ENCODE measurements around the gene WFS1.

WFS1 gene

DNA sequence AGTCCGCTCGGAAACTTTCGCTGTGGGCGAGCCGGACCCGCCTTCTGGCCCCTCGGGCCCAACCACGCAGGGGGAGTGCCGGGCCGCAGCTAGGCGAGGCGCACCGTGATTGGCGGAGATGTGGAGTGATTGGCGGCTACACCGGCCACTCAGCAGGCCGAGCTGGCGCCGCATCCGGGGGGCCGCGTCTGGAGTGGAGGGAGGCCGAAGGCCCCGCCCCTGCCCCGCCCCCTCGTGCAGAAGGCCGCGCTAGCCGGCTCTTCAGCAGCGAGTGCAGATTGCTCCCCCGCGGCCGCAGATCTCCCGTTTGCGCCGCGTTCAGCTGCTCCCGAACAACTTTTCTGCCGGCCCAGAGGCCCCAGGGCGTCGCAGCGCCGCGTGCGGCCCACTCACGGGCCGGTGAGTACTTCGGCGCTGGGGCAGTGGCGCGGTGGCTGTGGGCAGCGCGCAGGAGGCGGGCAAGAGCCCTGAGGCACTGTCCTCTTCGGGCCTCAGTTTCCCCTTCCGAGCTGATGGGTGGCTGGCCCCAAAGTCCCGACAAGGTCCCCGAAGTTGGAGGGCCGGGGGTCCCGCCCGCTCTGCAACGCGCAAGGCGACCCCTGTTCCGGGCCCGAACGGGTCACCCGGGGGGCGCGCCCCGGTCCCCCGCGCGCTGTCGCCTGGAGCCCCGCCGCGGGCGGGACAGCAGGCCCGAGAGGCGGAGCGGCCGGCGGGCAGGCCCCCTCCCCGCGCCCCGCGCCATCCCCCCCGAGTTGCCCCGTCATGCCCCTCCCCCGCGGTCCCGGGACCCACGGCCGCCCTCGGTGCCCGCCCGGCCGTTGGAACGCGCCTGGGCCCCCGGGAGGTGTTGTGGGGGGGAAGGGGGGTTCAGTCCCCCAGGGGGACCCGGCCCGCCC, at the start of gene WFS1:
WFS1 (plus strand) TSS at position 235 of the 896 bp plus-strand sequence. CDS start 7,606 bp downstream, outside the sequence.
- DNase-seq: peak; percentile 99

DNA sequence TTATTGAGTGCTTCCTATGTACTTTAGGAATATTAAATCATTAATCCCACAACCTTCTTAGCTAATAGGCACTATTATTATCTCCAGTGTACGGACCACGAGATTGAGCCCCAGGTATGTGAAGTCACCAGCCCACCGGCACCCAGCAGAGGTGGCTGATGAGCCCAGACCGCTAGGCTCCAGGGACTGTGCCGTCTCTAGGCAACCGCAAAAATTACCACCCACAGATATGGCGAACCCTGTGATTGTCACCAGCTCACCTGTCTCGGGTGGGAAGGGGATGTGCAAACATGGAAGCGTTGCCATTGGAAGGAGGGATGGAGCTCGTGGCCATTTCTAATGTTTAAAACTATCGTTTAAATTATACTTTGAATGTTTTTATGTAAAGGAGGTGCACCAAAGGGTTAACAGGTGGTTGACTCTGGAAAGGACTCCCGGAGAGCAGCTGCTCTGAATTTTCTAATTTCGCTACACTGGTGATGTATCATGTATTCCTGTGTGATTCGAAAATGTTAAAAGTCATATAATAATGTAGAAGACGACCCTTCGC, 48.3 kb upstream of the WFS1 start:
- DNase-seq: no peak

DNA sequence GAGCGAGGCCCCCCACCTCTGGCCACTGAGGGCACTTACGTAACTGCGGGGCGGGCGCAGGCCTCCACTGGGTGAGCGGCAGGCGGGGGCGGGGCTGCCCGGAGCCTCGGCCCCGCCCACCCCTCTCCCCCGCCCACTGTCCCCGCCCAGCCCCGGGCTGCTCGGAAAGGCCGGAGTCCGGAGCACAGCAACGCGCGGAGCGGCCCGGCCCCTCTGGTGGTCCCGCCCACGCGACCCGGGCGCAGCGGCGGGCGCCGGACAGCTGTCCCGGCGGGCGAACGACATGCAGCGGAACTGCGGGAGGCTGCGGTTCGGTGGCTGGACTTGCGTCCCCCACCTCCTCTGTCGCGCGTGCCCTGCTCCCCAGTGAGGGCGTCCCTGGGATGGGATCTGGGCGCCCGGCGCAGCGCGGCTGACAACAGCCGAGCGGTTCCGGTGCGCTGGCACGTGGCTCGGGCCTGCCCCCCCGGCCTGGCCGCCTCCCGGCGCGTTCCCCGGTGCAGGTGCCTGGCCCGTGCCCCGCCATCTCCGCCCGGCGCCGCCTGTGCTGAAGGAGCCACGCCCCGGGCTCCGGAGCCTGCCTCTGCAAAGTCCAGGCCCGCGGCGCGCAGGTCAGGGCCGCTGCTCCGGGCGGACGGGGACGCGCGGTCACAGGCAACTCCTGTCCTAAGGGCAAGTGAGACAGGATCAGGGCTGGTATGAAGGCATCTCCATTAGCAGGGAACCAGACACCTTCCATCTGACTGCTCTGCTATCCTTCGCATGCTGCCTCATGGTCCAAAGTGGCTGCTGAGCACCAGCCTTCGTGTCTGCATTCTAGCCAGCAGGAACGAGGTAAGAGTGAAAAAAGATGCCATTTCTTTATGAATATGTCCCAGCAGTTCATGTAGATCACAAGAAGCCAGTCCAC, 47.5 kb upstream of the WFS1 start:
- peak; percentile 17 for DNase-seq

DNA sequence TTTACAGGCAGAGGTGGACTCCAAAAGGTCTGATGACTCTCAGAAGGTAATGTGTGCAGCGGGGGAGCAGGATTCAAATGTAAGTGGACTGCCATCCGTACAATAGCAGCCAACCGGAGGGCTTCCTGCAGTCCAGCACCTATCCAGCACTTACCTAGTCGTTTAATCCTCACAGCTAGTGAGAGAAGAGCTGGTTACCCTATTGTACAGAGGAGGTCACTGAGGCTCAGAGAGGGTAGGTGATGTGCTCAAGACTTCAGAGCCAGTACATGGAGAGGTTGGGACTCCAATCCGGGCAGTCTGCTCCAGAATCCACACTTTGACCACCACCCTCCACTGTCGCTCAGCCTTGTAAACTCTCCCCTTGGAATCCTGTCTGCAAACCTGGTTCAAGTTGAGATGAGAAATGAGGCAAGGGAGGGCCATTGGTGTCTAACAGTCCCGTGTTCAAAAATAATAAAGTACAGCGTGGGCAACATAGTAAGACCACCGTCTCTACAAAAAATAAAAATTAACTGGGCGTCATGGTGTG, 46.8 kb upstream of the WFS1 start:
- no peak for DNase-seq

DNA sequence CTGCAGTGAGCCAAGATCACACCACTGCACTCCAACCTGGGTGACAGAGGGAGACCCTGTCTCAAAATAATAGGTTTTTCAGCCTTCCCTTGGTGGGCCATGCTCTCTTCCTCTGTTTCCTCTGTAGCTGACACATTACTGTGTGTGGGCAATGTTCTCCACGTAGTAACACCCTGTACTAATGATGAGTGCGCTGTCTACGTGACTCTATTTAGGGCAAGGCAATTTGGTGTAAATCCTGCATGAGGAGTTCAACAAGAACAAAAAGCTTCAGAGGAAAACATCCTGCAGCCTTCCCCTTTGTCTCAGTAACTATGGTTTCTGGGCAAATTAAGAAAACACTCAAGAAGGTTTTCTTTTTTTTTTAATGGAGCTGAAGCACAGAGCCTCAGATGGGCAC, 44.9 kb upstream of the WFS1 start:
- DNase-seq: no peak

- DNase-seq: peak; percentile 20
These were observed 44.2 kb upstream of the WFS1 start for GRCh38 chr4:6225469-6225868.

DNA sequence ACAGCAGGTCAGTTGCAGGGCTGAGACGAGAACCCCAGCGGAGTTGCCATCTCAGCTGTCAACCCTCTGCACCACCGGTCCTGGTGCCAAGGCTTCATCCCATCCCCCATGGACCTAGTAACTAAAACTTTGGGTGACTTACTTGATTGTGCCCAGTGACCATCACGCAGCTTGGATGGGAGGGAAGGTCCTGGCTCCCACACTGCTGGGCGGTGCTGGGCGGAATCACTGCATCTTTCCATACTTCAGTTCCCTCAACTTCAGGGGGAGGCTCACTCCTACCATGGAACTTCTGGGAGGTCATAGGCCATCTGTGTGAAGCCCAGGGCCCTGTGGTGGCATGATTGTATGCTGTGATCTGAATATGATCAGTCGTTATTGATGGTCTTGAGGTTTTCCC, 43.1 kb upstream of the WFS1 start:
- no peak for DNase-seq

DNA sequence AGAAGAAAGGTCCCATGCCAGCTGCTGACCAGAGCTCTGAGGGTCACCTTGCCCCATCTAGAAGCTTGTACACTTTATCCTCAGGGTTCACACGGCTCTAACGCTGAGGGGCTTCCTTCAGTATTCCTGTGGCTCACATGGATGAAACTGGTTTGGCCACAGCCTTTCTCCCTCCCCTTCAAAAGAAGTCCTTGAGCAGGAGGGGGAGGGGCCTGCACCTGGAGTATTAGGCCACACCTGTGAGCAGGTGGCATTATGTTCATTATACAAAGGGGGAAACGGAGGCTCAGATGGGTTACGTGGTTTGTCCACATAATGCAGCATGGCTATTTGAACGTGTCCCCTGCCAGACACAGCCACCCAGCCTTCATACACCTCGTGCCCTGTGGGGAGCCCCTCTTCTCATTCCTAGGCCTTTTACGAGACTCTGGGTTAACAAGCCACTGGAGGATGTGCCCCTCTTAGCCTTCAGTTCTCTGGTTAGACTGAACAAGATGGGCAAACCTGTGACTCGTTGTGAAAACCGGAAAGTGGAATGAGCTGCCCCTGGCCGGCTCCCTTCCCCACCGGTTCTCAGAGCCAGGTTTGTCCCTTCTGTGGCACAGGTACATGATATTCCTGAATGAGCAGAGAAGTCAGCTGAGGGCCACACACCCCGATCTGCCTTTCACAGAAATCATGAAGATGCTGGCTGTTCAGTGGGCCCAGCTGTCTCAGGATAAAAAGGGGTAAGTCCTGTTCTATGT, 42.1 kb upstream of the WFS1 start:
- DNase-seq: no peak

DNA sequence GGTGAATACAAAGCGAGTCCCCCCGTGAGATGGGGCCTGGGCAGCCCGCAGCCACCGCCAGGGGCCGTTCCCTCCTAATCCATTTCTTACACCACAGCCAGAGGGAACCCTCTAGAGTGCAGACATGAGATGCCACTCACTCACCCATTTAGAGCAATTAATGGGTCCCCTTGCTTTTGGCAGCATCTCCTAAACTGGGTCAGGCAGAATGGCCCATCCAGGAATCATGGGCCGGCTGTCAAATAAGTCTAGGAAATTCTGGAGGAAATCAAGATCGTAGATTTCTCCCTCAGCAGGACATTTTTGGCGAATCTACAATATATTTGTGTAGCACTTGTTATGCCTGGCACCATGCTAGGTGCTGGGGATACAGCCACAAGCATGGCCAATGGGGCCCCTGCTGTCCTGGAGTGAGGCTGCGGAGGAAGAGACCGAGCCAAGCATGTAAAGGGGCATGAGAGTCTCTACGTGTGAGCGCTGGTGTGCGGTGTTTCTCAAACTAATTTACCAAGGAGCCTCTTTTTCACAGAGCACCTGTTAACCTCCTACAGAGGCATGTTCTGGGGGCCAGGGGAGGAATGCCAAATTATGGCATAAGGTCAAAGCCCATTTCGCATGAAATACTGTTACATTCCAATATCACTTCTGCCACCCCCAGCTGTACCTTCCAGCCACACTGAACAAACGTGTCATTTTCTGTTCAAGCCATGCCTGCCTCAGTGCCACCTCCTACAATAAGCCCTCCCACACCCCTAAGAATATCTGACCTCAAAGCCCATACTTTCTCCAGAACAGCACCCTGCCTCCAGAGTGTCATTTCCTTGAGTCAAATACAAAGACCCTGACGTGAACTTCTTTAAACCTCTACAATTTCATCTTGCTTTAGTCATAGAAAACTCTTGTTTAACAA, 41.2 kb upstream of the WFS1 start:
- DNase-seq: no peak

DNA sequence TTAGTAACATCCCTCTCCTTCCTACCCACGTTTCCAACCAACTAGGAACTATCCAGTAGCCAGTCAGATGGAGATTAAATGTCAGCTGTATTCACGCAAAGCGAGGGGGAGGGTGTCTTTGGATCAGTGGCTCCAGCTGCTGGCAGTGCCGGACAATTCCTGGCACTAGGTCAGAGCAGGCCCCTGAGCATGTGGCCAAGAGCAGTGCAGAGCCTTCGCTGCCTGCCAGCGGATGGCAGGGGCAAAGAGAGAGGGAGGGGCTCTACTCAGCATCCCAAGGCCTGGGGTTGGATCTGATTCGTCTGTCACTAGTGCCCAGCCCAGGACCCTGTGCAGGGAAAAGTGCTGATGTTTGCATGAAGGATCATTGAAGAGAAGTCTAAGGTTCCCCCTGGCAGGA, 40.6 kb upstream of the WFS1 start:
- DNase-seq: no peak

DNA sequence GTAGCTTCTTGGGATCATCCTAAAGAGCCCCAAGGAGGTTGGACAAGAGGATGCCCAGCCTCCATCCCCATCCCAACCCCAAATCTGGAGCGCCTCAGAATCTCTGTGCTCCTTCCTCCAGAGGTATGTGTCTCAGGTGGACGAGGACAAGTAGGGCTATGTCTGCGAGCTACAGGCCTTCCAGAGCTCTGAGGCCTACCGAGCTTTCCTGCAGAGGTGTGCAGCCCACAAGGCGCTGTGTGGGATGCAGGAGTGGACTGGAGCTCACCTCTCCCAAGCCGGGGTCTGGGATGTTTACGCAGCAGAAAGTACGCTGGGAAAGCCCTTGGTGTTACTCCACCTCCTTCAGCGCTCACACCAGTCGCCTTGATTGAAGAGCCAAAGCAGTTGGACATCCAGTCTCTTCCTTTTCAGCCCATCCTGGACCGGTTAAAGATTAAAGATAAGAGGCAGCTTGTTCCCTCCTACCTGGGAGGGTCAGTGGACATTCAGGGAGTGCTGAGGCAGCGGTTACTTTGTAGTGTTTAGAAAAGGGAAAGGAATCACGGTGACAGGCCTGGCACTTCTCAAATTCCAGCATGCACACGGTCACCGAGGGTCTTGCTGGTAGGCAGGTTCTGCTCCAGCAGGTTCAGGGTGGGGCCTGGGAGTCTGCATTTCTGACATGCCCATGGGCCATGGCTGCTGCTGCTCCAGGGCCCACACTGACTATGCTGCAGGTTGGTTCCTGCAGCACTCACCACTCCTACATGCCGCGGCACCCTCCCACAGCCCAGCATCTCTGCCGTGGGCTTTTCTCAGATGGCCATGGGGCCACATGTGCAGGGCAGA, 39.8 kb upstream of the WFS1 start:
- no peak for DNase-seq

- no peak for DNase-seq
These were observed 39.2 kb upstream of the WFS1 start for GRCh38 chr4:6230502-6230785.

DNA sequence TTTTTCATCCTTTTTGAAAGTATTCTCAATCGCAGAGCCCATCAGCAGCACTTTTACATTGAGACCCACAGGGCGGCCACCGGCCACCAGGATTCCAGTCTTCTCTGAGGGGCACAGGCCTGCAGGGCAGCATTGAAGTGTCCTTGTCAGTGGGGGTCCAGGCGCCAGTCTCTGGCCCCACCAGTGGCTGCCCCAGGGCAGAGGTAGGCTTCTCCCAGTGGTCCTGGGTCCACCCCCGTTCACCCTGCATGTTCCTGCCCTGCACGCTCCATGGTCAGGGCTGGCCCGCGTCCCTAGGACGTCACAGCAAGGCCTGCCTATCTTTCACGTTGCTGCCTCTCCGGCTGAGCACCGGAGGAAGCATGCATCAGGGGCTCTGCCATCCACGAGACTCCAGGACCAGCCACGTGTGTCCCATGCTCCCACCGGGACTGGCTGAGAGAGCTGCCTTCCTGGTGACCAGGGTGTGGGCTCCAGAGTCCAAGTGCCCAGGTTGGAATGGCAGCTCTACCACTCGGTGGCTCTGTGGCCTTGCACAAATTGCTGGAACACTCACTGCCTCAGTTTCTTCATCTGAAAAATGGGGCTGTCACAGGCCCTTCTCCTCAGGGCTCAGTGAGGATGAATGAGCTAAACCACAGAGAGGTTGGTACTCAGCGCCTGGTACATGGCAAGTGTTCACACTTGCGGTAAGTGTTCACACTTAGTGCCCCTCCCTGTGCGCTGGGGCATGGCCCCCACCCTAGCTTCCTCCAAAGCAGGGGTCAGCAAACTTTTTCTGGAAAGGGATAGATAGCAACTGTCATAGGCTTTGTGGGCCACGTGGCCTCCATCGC, 38.6 kb upstream of the WFS1 start:
- DNase-seq: no peak

GRCh38 chr4:6231663-6232165, 37.9 kb upstream of the WFS1 start:
- no peak for DNase-seq

GRCh38 chr4:6232836-6233785, 36.5 kb upstream of the WFS1 start:
- DNase-seq: no peak

DNA sequence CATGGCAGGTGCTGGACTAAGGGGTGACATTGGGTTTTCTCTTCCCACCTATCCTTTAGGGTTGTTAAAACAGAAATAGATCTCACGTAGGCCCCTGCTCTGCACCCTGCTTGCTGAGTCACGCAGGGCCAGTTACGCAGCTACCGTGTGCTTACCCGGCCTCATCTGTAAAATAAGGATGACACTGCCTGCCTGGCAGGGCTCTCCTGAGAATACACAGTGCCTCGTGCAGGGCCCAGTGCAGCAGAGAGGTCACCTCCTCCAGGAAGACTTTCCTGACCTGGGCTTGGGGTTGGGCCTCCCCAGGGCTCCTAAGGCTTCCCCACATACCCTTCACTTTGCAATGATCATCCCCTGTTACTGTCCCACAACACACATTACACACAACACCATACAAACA, 35.7 kb upstream of the WFS1 start:
- no peak for DNase-seq

- no peak for DNase-seq
These were observed 34.6 kb upstream of the WFS1 start for GRCh38 chr4:6235012-6235411.

DNA sequence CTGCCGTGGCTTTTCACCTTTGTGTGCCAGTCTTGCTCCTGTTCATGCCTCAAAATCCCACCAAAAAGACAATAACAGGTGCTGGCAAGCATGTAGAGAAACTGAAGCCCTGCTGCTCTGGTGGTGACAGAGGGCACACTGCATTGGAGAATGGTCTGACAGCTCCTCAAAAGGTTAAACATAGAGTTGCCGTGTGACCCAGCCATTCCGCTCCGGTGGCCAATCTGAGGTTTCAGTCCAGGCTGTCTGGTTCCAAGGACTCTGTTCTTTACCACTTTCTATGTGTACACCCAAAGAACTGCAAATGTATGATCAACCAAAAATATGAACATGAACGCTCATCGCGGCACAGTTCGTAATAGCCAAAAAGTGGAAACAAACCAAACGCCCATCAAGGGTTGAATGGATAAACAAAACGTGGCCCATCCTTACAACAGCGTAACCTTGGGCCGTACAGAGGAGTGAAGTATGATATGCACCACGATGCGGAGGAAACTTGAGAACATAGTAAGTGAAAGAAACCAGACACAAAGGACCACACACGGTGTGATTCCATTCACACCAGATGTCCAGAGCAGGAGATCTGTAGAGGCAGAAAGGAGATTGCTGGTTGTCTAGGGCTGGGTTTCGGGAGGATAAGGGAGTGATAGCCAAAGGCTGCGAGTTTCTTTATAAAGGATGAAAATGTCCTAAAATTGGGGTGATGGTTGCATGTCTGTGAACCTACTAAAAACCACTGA, 33.6 kb upstream of the WFS1 start:
- no peak for DNase-seq

All from activated CD4-positive, alpha-beta T cell treated with anti-CD3 and anti-CD28 coated beads, Interleukin-10, Interleukin-2, amounts not matched to agents 100 ng/mL and 50 ng/mL, durations not matched to agents 16 hours and 8 hours (primary cell).